Fibroblast of peridontal ligament (primary cell): ENCODE data around the gene SLC12A8.

Experiments
- DNase-seq: peaks from one replicate; pipeline ENCODE4 v3.0.0-alpha.2; 2010; ENCODE audit errors: extremely low read depth

Gene SLC12A8

GRCh38 chr3:125055331-125055912, 157.1 kb downstream of the SLC12A8 start:
- no peak for DNase-seq

GRCh38 chr3:125054449-125055329, 157.9 kb downstream of the SLC12A8 start:
- peak; percentile 79 for DNase-seq

- no peak for DNase-seq
Measured at GRCh38 chr3:125054062-125054448, 158.5 kb downstream of the SLC12A8 start.

- DNase-seq, result no peak
Measured at GRCh38 chr3:125053304-125053699, 159.2 kb downstream of the SLC12A8 start.

- DNase-seq, result peak; percentile 86
Measured at GRCh38 chr3:125052624-125053303, 159.8 kb downstream of the SLC12A8 start.

- DNase-seq, result peak; percentile 89
Measured at GRCh38 chr3:125051715-125052581, 160.6 kb downstream of the SLC12A8 start.

- DNase-seq, result no peak
Measured at GRCh38 chr3:125051205-125051604, 161.3 kb downstream of the SLC12A8 start.

- DNase-seq, result no peak
Measured at GRCh38 chr3:125050488-125051090, 162.0 kb downstream of the SLC12A8 start.

- DNase-seq, result no peak
Measured at GRCh38 chr3:125048282-125048681, 164.3 kb downstream of the SLC12A8 start.

GRCh38 chr3:125045965-125046364, 166.6 kb downstream of the SLC12A8 start:
- DNase-seq, result peak; percentile 82

GRCh38 chr3:125045194-125045593, 167.4 kb downstream of the SLC12A8 start:
- no peak for DNase-seq

GRCh38 chr3:125043599-125044151, 168.9 kb downstream of the SLC12A8 start:
- DNase-seq, result no peak

- DNase-seq, result peak; percentile 69
Measured at GRCh38 chr3:125042725-125043406, 169.7 kb downstream of the SLC12A8 start.

GRCh38 chr3:125039131-125040100, 173.1 kb downstream of the SLC12A8 start:
- peak; percentile 63 for DNase-seq

- no peak for DNase-seq
Measured at GRCh38 chr3:125037498-125038150, 174.9 kb downstream of the SLC12A8 start.

GRCh38 chr3:125035217-125035616, 177.3 kb downstream of the SLC12A8 start:
- DNase-seq, result no peak

GRCh38 chr3:125033616-125034015, 178.9 kb downstream of the SLC12A8 start:
- DNase-seq, result no peak

GRCh38 chr3:125033135-125033534, 179.4 kb downstream of the SLC12A8 start:
- no peak for DNase-seq

- DNase-seq, result no peak
Measured at GRCh38 chr3:125032683-125033082, 179.9 kb downstream of the SLC12A8 start.
